Caco-2 (cell line): ENCODE data around the gene CEBPG. TPM values are rescaled to one million over a fixed set of nuclear protein-coding genes. Genes with fewer than 3 reads are reported as not detected.

ENCODE experiments used
- BruUV-seq: library from RNA; stranded (reverse); fragments of 400-500 nt; replicated peaks from 2 replicates; lab custom pipeline; 2021; lab: Mats Ljungman, UMichigan
- CTCF ChIA-PET: fragments of 300-600 bp; sonication (Branson Sonifier 250); formaldehyde crosslinking; loops from one replicate; lab custom pipeline; 2022; ENCODE audit warnings: antibody characterized with exemption; lab: Charles Lee
- POLR2A ChIA-PET: fragments of 300-600 bp; sonication (Branson Sonifier 250); formaldehyde crosslinking; loops from one replicate; lab custom pipeline; 2022; ENCODE audit warnings: antibody characterized with exemption; lab: Charles Lee
- DNase-seq, 2 experiments: peaks; one replicate each; pipeline versions ENCODE4 v3.0.0 to v3.0.0-alpha.2; 2020 to 2022
- H3K27me3 ChIP-seq: replicated peaks from 2 replicates; pipeline ENCODE4 v1.6.0; 2011; ENCODE audit warnings: low read length; ENCODE audit not compliant: control insufficient read depth, insufficient read depth
- H3K36me3 ChIP-seq: 2 replicates; pipeline ENCODE4 v1.5.1; 2011; ENCODE audit warnings: low read length; ENCODE audit not compliant: control insufficient read depth, insufficient read depth
- H3K4me1 ChIP-seq: fragments of 250-450 bp; sonication (Bioruptor Pico); 2 replicates; pipeline ENCODE4 v1.5.1; 2020; ENCODE audit warnings: mild to moderate bottlenecking
- H3K4me3 ChIP-seq: 2 replicates; pipeline ENCODE4 v1.5.1; 2011; ENCODE audit warnings: low read depth, mild to moderate bottlenecking, control low read depth, low read length
- H3K9me3 ChIP-seq: fragments of 250-450 bp; sonication (Bioruptor Pico); 2 replicates; pipeline ENCODE4 v1.5.1; 2020; ENCODE audit warnings: mild to moderate bottlenecking, moderate library complexity
- H3K27ac Mint-ChIP-seq: one replicate; pipeline ENCODE4 v1.8.0; 2022; ENCODE audit warnings: mixed read lengths; ENCODE audit not compliant: unreplicated experiment
- H3K27me3 Mint-ChIP-seq: one replicate; pipeline ENCODE4 v1.8.0; 2022; ENCODE audit warnings: mixed read lengths; ENCODE audit not compliant: insufficient read depth, unreplicated experiment
- H3K36me3 Mint-ChIP-seq: one replicate; pipeline ENCODE4 v1.8.0; 2022; ENCODE audit warnings: mild to moderate bottlenecking, mixed read lengths; ENCODE audit not compliant: insufficient read depth, unreplicated experiment
- H3K4me1 Mint-ChIP-seq: one replicate; pipeline ENCODE4 v1.8.0; 2022; ENCODE audit warnings: low read depth, mixed read lengths; ENCODE audit not compliant: unreplicated experiment
- H3K4me3 Mint-ChIP-seq: one replicate; pipeline ENCODE4 v1.8.0; 2022; ENCODE audit warnings: mild to moderate bottlenecking, moderate library complexity, mixed read lengths; ENCODE audit not compliant: unreplicated experiment
- H3K9me3 Mint-ChIP-seq: one replicate; pipeline ENCODE4 v1.8.0; 2022; ENCODE audit warnings: mixed read lengths; ENCODE audit not compliant: unreplicated experiment
- CTCF ChIP-seq, 2 experiments: fragments of 200-600 bp in 1 of 2; IDR thresholded peaks; 1 replicate in 1 of 2; 2 replicates in 1 of 2; pipeline versions ENCODE4 v1.5.1 to v1.8.0; 2011 to 2022; ENCODE audit warnings: antibody characterized with exemption in 1 of 2, control low read depth in 1 of 2, inconsistent platforms in 1 of 2, low read depth in 1 of 2, low read length in 1 of 2, mild to moderate bottlenecking in 1 of 2, moderate library complexity in 1 of 2; ENCODE audit not compliant: insufficient read depth in 1 of 2, severe bottlenecking in 1 of 2, unreplicated experiment in 1 of 2
- intact Hi-C: fragments of 100-400 bp; cut with micrococcal nuclease; formaldehyde crosslinking; loops from one replicate; pipeline ENCODE4 v1.10.0; 2022; ENCODE audit not compliant: unreplicated experiment
- total RNA-seq: library from RNA; stranded (reverse); gene quantifications from 2 replicates; pipeline ENCODE4 v1.2.3, GENCODE V29; 2022

CEBPG gene
- total RNA-seq, 1 experiment from 2014 or later = 79.4 TPM

GRCh38 chr19:33407140-33407551, 33.6 kb downstream of the CEBPG start:
- H3K9me3 ChIP-seq = no peaks in the 10 kb centered on the region
- H3K27me3 ChIP-seq = no peaks in the 10 kb centered on the region
- peaks cover 3% of the 10 kb centered on the region for H3K36me3 ChIP-seq
- peaks cover 30% of the 10 kb centered on the region for H3K4me1 ChIP-seq
- Mint-ChIP-seq H3K36me3 (peaks cover 15% of the 10 kb centered on the region), H3K4me3 (no peak overlapping the region), H3K9me3 (no peaks in the 10 kb centered on the region), H3K27me3 (no peaks in the 10 kb centered on the region), H3K27ac (no peak overlapping the region), H3K4me1 (peaks cover 29% of the 10 kb centered on the region)
- DNase-seq = no peak
- no peak for TF ChIP-seq CTCF (IDR thresholded peaks at IDR 0.05; ENCODE audit: insufficient read depth in 1 of 2, low read depth in 1 of 2, low read length in 1 of 2, severe bottlenecking in 1 of 2, unreplicated experiment in 1 of 2)
- ChIA-PET POLR2A (interaction anchor here (1.0 kb wide), 1 partner anchor 105 kb away, joined by 3 read pairs; the partner anchor contains the start of gene CEBPA), CTCF (interaction anchor here (0.6 to 4.5 kb wide), 7 partner anchors 9 to 945 kb away, joined by 3 to 33 read pairs (median 3); no protein-coding TSS in a partner anchor)
- H3K4me3 ChIP-seq = no peak overlapping the region
- intact Hi-C loops = loop anchor here (5.0 kb wide), 1 partner anchor 280 kb away; no protein-coding TSS in a partner anchor
- BruUV-seq = no TSS peak

GRCh38 chr19:33407716-33408115, 34.2 kb downstream of the CEBPG start:
- DNase-seq = no peak
- intact Hi-C loops = loop anchor here (5.0 kb wide), 1 partner anchor 280 kb away; no protein-coding TSS in a partner anchor
- Mint-ChIP-seq H3K36me3 (peaks cover 15% of the 10 kb centered on the region), H3K4me1 (peaks cover 24% of the 10 kb centered on the region), H3K4me3 (no peak overlapping the region), H3K9me3 (no peaks in the 10 kb centered on the region), H3K27ac (no peak overlapping the region), H3K27me3 (no peaks in the 10 kb centered on the region)
- Histone ChIP-seq H3K4me3 (no peak overlapping the region), H3K27me3 (no peaks in the 10 kb centered on the region), H3K36me3 (peaks cover 3% of the 10 kb centered on the region), H3K9me3 (no peaks in the 10 kb centered on the region), H3K4me1 (peaks cover 24% of the 10 kb centered on the region)
- BruUV-seq = no TSS peak
- no peak for TF ChIP-seq CTCF (IDR thresholded peaks at IDR 0.05; ENCODE audit: insufficient read depth in 1 of 2, low read depth in 1 of 2, low read length in 1 of 2, severe bottlenecking in 1 of 2, unreplicated experiment in 1 of 2)
- POLR2A ChIA-PET = no interaction called here
- CTCF ChIA-PET = interaction anchor here (1.1 kb wide), 1 partner anchor 172 kb away, joined by 5 read pairs; no protein-coding TSS in a partner anchor

GRCh38 chr19:33408116-33408515, 34.6 kb downstream of the CEBPG start:
- Histone ChIP-seq H3K27me3 (no peaks in the 10 kb centered on the region), H3K4me1 (peaks cover 20% of the 10 kb centered on the region), H3K4me3 (no peak overlapping the region), H3K36me3 (peaks cover 3% of the 10 kb centered on the region), H3K9me3 (no peaks in the 10 kb centered on the region)
- CTCF ChIA-PET = interaction anchor here (0.8 to 1.1 kb wide), 2 partner anchors 106 to 172 kb away, joined by 3 to 5 read pairs; partner anchors contain the start of gene CEBPA
- Mint-ChIP-seq H3K36me3 (peaks cover 15% of the 10 kb centered on the region), H3K9me3 (no peaks in the 10 kb centered on the region), H3K27ac (no peak overlapping the region), H3K4me1 (peaks cover 20% of the 10 kb centered on the region), H3K4me3 (no peak overlapping the region), H3K27me3 (no peaks in the 10 kb centered on the region)
- no TSS peak for BruUV-seq
- TF ChIP-seq CTCF (IDR thresholded peaks at IDR 0.05; ENCODE audit: insufficient read depth in 1 of 2, low read depth in 1 of 2, low read length in 1 of 2, severe bottlenecking in 1 of 2, unreplicated experiment in 1 of 2) = no peak
- DNase-seq = no peak
- POLR2A ChIA-PET = no interaction called here
- intact Hi-C loops = loop anchor here (5.0 kb wide), 1 partner anchor 281 kb away; no protein-coding TSS in a partner anchor
